T-helper 1 cell treated with Interleukin-12 subunit alpha and Interleukin-12 subunit beta and Interleukin-4 antibody, amounts not matched to agents 30 μg/mL and 1 μg/mL, for 36 hours (primary cell): Measurements from ENCODE around the gene NBAS.
"Not testable (repeated sequence)": the region's sequence is repeated elsewhere in the genome, so short reads cannot be mapped to it uniquely, and the experiment has no call there.

ENCODE experiments used
- H3K27ac Mint-ChIP-seq: one replicate; pipeline ENCODE4 v1.8.0; 2021; ENCODE audit warnings: mild to moderate bottlenecking, mixed read lengths
- H3K27me3 Mint-ChIP-seq: one replicate; pipeline ENCODE4 v1.8.0; 2021; ENCODE audit warnings: low read depth, mixed read lengths
- H3K36me3 Mint-ChIP-seq: one replicate; pipeline ENCODE4 v1.8.0; 2021; ENCODE audit warnings: low read depth, mixed read lengths
- H3K4me1 Mint-ChIP-seq: one replicate; pipeline ENCODE4 v1.8.0; 2021; ENCODE audit warnings: low read depth, mixed read lengths
- H3K4me3 Mint-ChIP-seq: one replicate; pipeline ENCODE4 v1.8.0; 2021; ENCODE audit warnings: mild to moderate bottlenecking, moderate library complexity, mixed read lengths
- H3K9me3 Mint-ChIP-seq: one replicate; pipeline ENCODE4 v1.8.0; 2021; ENCODE audit warnings: mixed read lengths

NBAS gene

DNA sequence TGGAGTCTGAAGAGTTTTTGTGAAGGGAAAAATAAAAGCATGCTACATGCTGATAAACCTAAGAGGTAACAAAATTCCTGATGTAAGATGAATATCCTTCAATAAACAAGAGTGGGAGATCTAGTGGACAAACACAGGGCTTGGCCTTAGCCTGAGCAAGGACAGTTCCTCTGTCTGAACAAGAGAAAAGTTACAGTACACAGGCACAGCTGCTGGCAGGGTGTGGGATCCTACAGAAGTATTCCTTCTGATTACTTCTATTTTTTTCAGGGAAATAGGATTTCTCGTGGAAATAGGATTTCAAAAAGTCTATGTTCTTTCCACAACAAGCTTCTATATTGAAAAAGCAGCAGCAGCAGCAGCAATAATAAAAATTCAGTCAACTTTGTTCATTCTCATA lies 54.1 kb downstream of the NBAS start:
- peaks cover 25% of the 10 kb centered on the region for H3K36me3 Mint-ChIP-seq
- no peaks in the 10 kb centered on the region for H3K9me3 Mint-ChIP-seq
- H3K27ac Mint-ChIP-seq: no peak overlapping the region
- no peak overlapping the region for H3K4me3 Mint-ChIP-seq
- no peaks in the 10 kb centered on the region for H3K27me3 Mint-ChIP-seq
- peaks cover 4% of the 10 kb centered on the region for H3K4me1 Mint-ChIP-seq

DNA sequence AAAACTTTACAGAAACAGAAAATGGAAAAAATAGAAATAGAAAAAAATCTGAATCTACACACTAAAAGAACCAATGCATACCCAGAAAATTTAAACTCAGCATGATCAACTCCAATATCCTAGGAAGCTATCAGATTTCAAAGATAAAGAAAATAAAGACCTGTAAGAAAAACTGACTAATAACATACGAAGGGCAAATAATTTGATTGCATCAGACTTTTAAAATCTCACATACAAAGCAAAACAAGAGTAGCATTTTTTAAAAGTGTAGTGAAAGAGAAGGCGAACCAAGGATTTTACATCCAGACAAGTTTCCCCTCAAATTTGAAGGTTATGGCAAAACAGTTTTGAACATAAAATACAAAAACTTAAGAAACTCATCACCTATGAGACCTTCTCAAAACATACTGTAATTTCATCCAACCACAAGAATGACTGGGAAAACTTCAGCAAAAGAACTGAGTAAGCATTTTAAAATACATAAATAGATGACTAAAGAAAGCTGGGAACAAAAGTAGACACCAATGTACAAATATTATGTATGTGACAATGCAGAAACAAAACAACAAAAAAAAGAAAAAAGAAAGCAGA lies 54.8 kb downstream of the NBAS start:
- Mint-ChIP-seq H3K4me1 (peaks cover 4% of the 10 kb centered on the region), H3K36me3 (peaks cover 25% of the 10 kb centered on the region), H3K4me3 (no peak overlapping the region), H3K27ac (no peak overlapping the region), H3K9me3 (no peaks in the 10 kb centered on the region), H3K27me3 (no peaks in the 10 kb centered on the region)

DNA sequence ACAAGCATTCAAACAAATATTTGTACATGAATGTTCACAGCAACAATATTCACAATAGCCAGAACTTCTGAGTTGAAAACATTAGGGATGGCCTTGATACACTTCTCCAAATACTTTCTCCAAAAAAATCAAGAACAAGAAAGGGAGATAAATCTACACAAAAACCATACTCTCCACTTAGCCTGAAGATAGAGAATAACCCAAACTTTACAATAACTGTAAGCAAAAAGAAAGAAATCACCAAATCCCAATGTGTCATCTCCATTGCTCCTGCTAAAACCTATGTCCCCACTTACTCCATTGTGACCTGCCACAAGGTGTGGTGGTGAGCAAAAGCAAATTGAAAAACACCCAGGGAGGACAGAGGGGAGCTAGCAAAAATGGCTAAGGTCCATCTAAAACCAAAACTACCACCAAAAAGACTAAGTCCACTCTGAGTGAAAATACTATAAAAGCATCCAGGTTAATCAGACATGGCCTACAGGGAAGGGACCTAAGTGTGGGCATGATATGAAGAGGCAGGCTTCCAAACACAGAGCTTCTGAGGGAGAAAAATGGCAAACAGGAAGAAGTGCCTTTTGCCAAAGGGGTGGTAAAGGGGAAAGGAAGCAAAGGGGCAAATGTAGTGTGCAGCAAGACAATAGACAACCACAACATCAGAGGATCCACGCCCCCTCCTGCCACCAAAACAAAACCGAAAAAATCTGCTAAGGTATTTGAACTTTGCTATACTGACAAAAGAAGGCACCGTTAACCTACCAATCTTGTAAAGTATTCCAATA lies 56.1 kb downstream of the NBAS start:
- peaks cover 4% of the 10 kb centered on the region for H3K4me1 Mint-ChIP-seq
- H3K4me3 Mint-ChIP-seq: no peak overlapping the region
- H3K27ac Mint-ChIP-seq: no peak overlapping the region
- H3K36me3 Mint-ChIP-seq: peaks cover 19% of the 10 kb centered on the region
- no peaks in the 10 kb centered on the region for H3K27me3 Mint-ChIP-seq
- H3K9me3 Mint-ChIP-seq: no peaks in the 10 kb centered on the region

DNA sequence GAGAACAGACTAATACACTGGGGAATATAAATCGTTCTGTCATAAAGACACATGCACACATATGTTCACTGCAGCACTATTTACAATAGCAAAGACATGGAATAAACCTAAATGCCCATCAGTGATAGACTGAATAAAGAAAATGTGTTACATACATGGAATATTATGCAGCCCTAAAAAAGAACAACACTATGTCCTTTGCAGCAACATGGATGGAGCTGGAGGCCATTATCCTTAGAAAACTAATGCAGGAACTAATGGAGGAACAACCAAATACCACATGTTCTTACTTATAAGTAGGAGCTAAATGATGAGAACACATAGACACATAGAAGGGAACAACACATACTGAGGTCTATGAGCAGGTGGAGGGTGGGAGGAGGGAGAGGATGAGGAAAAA lies 61.9 kb downstream of the NBAS start:
- H3K4me3 Mint-ChIP-seq, H3K27me3 Mint-ChIP-seq, H3K4me1 Mint-ChIP-seq, H3K9me3 Mint-ChIP-seq, H3K27ac Mint-ChIP-seq: not testable (repeated sequence)
- H3K36me3 Mint-ChIP-seq: peaks cover 20% of the 10 kb centered on the region

DNA sequence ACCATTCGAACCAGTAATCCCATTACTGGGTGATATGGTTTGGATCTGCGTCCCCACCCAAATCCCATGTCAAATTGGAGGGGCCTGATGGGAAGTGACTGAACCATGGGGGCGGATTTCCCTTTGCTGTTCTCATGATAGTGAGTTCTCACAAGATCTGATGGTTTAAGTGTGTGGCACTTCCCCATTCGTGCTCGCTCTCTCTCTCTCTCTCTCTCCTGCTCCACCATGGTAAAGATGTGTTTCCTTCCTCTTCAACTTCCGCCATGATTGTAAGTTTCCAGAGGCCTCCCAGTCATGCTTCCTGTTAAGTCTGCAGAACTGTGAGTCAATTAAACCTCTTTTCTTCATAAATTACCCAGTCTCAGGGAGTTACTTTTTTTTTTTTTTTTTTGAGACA lies 62.6 kb downstream of the NBAS start:
- H3K27ac Mint-ChIP-seq: no peak overlapping the region
- H3K27me3 Mint-ChIP-seq: no peaks in the 10 kb centered on the region
- H3K36me3 Mint-ChIP-seq: peaks cover 19% of the 10 kb centered on the region
- no peaks in the 10 kb centered on the region for H3K4me1 Mint-ChIP-seq
- H3K9me3 Mint-ChIP-seq: peaks cover 9% of the 10 kb centered on the region
- no peak overlapping the region for H3K4me3 Mint-ChIP-seq

DNA sequence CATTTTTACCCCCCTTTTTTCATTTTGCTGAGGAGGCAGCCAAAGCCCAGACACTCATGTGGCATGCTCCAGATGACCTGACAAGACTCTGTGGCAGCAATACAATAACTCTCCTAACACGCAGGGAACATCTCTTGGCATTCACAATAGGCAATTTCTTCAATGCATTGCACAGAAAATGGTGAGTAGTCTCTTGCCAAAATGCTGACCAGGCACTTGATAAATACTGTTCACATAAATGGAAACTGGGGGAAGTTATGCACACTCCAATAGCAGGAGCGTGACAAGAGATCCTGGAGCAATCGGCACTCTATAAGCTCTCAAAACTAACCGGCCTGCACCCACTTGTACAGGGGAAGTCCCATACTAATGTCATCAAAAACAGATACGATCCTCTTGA lies 66.3 kb downstream of the NBAS start:
- no peak overlapping the region for H3K27ac Mint-ChIP-seq
- peaks cover 19% of the 10 kb centered on the region for H3K36me3 Mint-ChIP-seq
- H3K4me3 Mint-ChIP-seq: no peak overlapping the region
- H3K27me3 Mint-ChIP-seq: no peaks in the 10 kb centered on the region
- H3K4me1 Mint-ChIP-seq: no peaks in the 10 kb centered on the region
- H3K9me3 Mint-ChIP-seq: peaks cover 9% of the 10 kb centered on the region

DNA sequence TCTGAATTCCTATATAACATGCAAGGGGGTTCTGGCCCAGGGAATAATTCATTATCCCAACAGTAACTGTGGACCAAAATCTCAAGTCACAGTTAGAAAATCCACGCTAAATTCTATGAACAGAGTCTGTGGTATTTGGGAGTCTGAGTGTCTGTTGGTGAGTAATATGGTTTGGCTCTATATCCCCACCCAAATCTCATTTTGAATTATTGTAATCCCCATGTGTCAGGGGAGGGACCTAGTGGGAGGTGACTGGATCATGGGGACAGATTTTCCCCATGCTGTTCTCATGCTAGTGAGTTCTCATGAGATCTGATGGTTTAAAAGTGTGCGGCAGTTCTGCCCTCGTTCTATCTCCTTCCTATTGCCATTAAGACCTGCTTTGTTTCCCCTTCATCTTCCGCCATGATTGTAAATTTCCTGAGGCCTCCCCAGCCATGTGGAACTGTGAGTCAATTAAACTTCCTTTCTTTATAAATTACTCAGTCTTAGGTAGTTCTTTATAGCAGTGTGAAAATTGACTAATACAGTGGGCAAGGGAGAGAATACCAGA lies 68.3 kb downstream of the NBAS start:
- Mint-ChIP-seq H3K4me1 (peaks cover 2% of the 10 kb centered on the region), H3K27me3 (no peaks in the 10 kb centered on the region), H3K9me3 (no peaks in the 10 kb centered on the region), H3K27ac (no peak overlapping the region), H3K36me3 (peaks cover 8% of the 10 kb centered on the region), H3K4me3 (no peak overlapping the region)

DNA sequence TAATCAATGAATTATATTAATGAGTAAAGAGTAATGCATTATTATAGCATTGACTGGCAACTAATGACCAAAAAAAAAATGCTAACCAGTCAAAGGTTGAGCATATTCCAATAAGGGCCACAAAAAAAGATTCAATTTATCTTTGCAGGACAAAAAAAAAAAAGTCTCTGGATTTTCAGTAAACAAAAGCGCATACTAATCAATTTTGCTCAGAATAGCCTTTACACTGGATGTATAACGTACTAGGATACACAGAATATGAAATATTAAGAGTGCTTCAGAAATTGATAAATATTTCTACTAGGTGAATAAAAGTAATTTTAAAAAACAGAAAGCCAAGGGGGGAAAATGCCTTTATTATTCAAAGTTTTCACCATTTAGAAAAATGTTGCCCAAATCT lies 74.4 kb downstream of the NBAS start:
- no peak overlapping the region for H3K4me3 Mint-ChIP-seq
- H3K27ac Mint-ChIP-seq: no peak overlapping the region
- H3K4me1 Mint-ChIP-seq: peaks cover 2% of the 10 kb centered on the region
- H3K36me3 Mint-ChIP-seq: peaks cover 20% of the 10 kb centered on the region
- no peaks in the 10 kb centered on the region for H3K9me3 Mint-ChIP-seq
- H3K27me3 Mint-ChIP-seq: no peaks in the 10 kb centered on the region

DNA sequence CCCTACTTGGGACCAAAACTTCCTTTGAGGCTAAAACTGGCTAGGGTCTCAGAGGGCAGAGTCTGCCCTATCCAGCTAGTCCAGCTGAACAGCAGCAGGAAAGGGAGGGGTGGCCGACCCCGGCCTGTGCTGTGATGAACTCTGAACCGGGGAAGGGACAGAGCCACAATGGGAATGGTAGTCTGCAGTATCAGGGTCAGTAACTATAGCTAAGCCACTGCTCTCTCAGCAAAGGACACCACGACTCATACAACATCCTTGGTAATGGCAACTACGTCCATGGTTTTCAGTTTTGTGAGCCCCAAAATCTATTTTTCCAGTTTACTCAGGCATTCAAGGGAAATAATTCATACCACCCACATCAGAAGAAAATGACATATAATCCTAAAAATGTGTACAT lies 75.2 kb downstream of the NBAS start:
- Mint-ChIP-seq H3K36me3 (peaks cover 23% of the 10 kb centered on the region), H3K27me3 (no peaks in the 10 kb centered on the region), H3K4me3 (no peak overlapping the region), H3K4me1 (peaks cover 2% of the 10 kb centered on the region), H3K27ac (no peak overlapping the region), H3K9me3 (no peaks in the 10 kb centered on the region)

DNA sequence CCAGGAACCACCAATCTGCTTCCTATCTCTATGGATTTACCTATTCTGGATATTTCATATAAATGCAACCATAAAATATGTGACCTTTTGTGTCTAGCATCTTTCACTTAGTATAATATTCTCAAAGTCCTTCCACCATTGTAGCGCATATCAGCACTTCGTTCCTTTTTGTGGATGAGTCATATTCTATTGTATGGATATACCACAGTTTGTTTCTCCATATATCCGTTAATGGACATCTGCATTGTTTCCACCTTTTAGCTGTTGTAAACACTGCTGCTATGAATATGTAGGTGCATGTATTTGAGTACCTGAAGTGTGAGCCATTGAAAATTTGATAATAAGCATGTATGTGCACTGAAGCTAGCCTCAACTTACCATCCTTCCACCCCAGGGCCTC lies 80.1 kb downstream of the NBAS start:
- peaks cover 20% of the 10 kb centered on the region for H3K36me3 Mint-ChIP-seq
- no peak overlapping the region for H3K27ac Mint-ChIP-seq
- H3K9me3 Mint-ChIP-seq: no peaks in the 10 kb centered on the region

DNA sequence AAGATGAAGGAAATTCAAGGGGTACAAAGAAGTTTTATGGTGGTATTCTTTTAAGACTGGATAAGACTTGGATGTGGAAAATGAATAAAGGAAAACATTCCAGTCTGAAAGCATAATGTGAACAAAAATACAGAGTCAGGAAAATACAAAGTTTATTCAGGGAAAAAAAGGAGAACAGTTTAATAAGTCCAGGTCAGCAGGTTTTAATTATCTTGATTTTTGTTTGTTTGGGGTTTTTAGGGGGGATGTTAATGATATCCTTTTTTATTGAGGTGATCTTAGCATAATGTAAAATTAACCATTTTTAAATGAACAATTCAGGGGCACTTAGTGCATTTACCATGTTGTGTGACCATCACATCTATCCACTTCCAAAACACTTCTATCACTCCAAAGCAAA lies 80.6 kb downstream of the NBAS start:
- Mint-ChIP-seq H3K9me3 (no peaks in the 10 kb centered on the region), H3K36me3 (peaks cover 19% of the 10 kb centered on the region), H3K27me3 (no peaks in the 10 kb centered on the region), H3K27ac (no peak overlapping the region), H3K4me3 (no peak overlapping the region), H3K4me1 (no peaks in the 10 kb centered on the region)

More for the DNA sequence above, 80.1 kb downstream of the NBAS start:
- Mint-ChIP-seq H3K4me3 (no peak overlapping the region), H3K4me1 (no peaks in the 10 kb centered on the region), H3K27me3 (no peaks in the 10 kb centered on the region)

DNA sequence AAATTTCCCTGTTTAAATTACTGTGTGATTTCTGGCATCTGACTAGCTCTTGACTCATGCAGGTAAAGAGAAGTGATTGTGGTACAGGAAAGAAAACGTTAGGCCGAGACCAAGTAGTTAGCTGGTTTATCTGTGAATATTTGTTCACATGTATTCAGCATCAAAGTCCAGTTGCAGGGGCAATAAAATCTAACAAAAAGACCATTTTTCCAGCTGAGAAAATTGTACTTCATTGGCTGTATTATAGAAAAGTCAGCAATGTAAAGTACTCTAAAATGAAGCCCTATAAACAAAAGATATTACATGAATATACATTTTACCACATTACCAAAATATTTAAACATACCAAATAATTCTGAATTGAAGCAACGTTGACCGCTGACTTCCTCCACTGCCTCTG lies 88.3 kb downstream of the NBAS start:
- Mint-ChIP-seq H3K36me3 (peaks cover 41% of the 10 kb centered on the region), H3K27ac (no peak overlapping the region), H3K9me3 (peaks cover 8% of the 10 kb centered on the region), H3K27me3 (no peaks in the 10 kb centered on the region), H3K4me3 (no peak overlapping the region), H3K4me1 (peaks cover 6% of the 10 kb centered on the region)

DNA sequence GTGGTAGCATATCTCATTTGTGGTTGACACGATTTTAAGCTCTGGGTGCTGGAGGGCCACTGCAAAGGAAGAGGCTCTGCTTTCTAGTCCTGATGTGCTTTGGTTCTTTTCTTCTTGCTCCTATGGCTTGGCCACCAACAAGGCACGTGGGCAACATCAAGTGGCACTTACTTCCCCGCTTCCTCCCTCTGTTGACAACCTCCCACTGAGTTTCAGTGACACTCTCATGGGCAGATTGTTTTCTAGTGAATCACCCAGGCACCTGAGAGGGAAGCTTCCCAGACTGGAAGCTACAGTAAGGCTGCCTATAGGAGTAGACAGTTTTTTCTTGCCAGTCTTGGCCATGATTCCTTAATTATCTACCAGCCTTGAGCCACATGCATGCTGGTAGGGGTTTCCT lies 89.0 kb downstream of the NBAS start:
- Mint-ChIP-seq H3K4me1 (peaks cover 6% of the 10 kb centered on the region), H3K27me3 (no peaks in the 10 kb centered on the region), H3K36me3 (peaks cover 43% of the 10 kb centered on the region), H3K27ac (no peak overlapping the region), H3K4me3 (no peak overlapping the region), H3K9me3 (peaks cover 8% of the 10 kb centered on the region)

DNA sequence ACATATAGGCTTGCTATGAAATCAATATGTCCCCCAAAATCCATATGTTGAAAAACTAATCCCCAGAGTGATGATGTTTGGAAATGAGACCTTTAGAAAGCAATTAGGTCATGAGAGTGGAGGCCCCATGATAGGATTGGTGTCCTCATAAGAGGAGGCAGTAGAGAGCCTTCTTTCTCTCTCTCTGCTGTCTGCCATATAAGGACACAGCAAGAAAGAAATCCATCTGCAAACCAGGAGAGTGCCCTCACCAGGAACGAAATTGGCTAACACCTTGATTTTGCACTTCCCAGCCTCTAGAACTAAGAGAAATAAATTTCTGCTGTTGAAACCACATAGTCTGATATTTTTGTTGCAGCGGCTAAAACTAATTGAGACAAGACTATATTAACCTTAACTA lies 89.5 kb downstream of the NBAS start:
- peaks cover 6% of the 10 kb centered on the region for H3K4me1 Mint-ChIP-seq
- no peak overlapping the region for H3K4me3 Mint-ChIP-seq
- H3K9me3 Mint-ChIP-seq: peaks cover 8% of the 10 kb centered on the region
- H3K27me3 Mint-ChIP-seq: no peaks in the 10 kb centered on the region
- H3K27ac Mint-ChIP-seq: no peak overlapping the region
- peaks cover 43% of the 10 kb centered on the region for H3K36me3 Mint-ChIP-seq

DNA sequence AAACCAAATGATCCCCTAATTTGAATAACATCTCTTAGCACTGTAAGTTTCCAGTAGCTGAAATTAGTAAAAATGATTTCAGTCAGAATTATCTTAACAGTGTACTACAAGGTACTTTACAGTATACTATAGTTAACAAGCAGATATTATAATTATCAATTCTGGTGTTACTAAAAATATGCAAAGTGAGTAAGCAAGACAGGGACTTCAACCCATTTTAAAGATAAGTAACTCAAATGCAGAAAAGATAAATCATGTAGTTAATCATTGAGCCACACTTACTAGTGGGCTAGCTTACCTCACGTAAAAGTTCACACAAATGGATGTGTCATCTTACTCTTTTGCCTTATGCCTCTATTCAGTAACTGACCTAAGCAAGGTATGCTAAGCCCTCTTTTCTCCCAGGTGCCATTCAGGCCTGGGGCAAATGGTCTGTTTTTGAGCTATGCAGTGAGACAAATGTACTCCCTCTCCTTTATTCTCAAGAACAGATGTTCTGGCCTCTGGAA lies 101.0 kb downstream of the NBAS start:
- Mint-ChIP-seq H3K4me1 (no peaks in the 10 kb centered on the region), H3K36me3 (peaks cover 25% of the 10 kb centered on the region), H3K9me3 (no peaks in the 10 kb centered on the region), H3K4me3 (no peak overlapping the region), H3K27ac (no peak overlapping the region), H3K27me3 (no peaks in the 10 kb centered on the region)
